HepG2 (cell line): ENCODE data around the gene STARD13. TPM values are rescaled to one million over a fixed set of nuclear protein-coding genes. Genes with fewer than 3 reads are reported as not detected.

ENCODE experiments used
- ATAC-seq: fragments of 200-7000 bp; cut with Tn5 transposase; 3 replicates; pipeline ENCODE4 v1.9.1; 2020; ENCODE audit warnings: mild to moderate bottlenecking, moderate library complexity
- BruUV-seq: library from RNA; stranded (reverse); fragments of 400-500 nt; replicated peaks from 2 replicates; lab custom pipeline; 2021; lab: Mats Ljungman, UMichigan
- CTCF ChIA-PET: fragments of 300-600 bp; formaldehyde crosslinking; extraction: SDS; loops from one replicate; lab custom pipeline; 2021; ENCODE audit warnings: low total read pairs, inconsistent platforms, low intra/inter-chr PET ratio; lab: Yijun Ruan, JAX
- POLR2A ChIA-PET: fragments of 350-600 bp; sonication (Branson Sonifier 250); formaldehyde crosslinking; loops from one replicate; lab custom pipeline; 2020; ENCODE audit warnings: antibody characterized with exemption, inconsistent platforms; lab: Yijun Ruan, JAX
- DNase-seq: peaks from one replicate; pipeline ENCODE4 v3.0.0-alpha.2; 2015; ENCODE audit warnings: low spot score
- FAIRE-seq: peaks from 3 replicates; lab custom pipeline; 2011; peaks lifted over from hg19 to GRCh38; lab: Jason Lieb, UNC
- H2AFZ ChIP-seq: one replicate; pipeline ENCODE4 v1.6.1; 2011; ENCODE audit warnings: low read length, inconsistent platforms
- H3K27ac ChIP-seq: fragments of 300-600 bp; 3 replicates; pipeline ENCODE4 v1.8.0; 2011; ENCODE audit warnings: mixed run types, mild to moderate bottlenecking, mixed read lengths, low read length, inconsistent platforms; ENCODE audit not compliant: insufficient read depth; ENCODE audit errors: extremely low read length
- H3K27me3 ChIP-seq, 2 experiments: fragments of 200-600 bp in 1 of 2; 2 replicates in 1 of 2; 3 replicates in 1 of 2; pipeline versions ENCODE4 v1.6.0 to v1.8.0; 2011; ENCODE audit warnings: low read length in 2 of 2, mild to moderate bottlenecking in 2 of 2, moderate library complexity in 2 of 2, inconsistent platforms in 1 of 2; ENCODE audit not compliant: insufficient read depth in 2 of 2, control insufficient read depth in 1 of 2
- H3K36me3 ChIP-seq, 2 experiments: fragments of 200-600 bp in 1 of 2; replicated peaks in 1 of 2; 2 replicates in 1 of 2; 3 replicates in 1 of 2; pipeline versions ENCODE4 v1.5.1 to v1.8.0; 2011; ENCODE audit warnings: low read length in 2 of 2, inconsistent platforms in 1 of 2; ENCODE audit not compliant: insufficient read depth in 2 of 2, control insufficient read depth in 1 of 2
- H3K4me1 ChIP-seq: 2 replicates; pipeline ENCODE4 v1.5.1; 2012; ENCODE audit warnings: low read length, inconsistent platforms; ENCODE audit not compliant: insufficient read depth
- H3K4me2 ChIP-seq: 2 replicates; pipeline ENCODE4 v1.6.0; 2011; ENCODE audit warnings: low read depth, low read length, inconsistent platforms
- H3K4me3 ChIP-seq, 3 experiments: fragments of 200-600 bp in 1 of 3; sonication (generic), shearing (Covaris generic) in 1 of 3; replicated peaks in 1 of 3; 2 replicates each; pipeline ENCODE4 v1.5.1; 2011 to 2016; ENCODE audit warnings: low read length in 3 of 3, inconsistent platforms in 2 of 3, low read depth in 2 of 3, mild to moderate bottlenecking in 2 of 3, control low read depth in 1 of 3, mixed read lengths in 1 of 3; ENCODE audit not compliant: insufficient read depth in 1 of 3
- H3K79me2 ChIP-seq: one replicate; pipeline ENCODE4 v1.6.1; 2011; ENCODE audit warnings: low read length, inconsistent platforms; ENCODE audit not compliant: insufficient read depth
- H3K9ac ChIP-seq: 2 replicates; pipeline ENCODE4 v1.6.0; 2011; ENCODE audit warnings: mild to moderate bottlenecking, low read depth, low read length, inconsistent platforms; ENCODE audit not compliant: insufficient read depth
- H3K9me3 ChIP-seq: 2 replicates; pipeline ENCODE4 v1.5.1; 2012; ENCODE audit warnings: mild to moderate bottlenecking, low read length
- H4K20me1 ChIP-seq: 2 replicates; pipeline ENCODE4 v1.6.0; 2011; ENCODE audit warnings: inconsistent platforms, mild to moderate bottlenecking, low read length, moderate library complexity; ENCODE audit not compliant: insufficient read depth
- ASH2L ChIP-seq: fragments of 300-600, 200-600 bp; sonication (generic); IDR thresholded peaks from 2 replicates; pipeline ENCODE4 v1.7.0; 2017; ENCODE audit warnings: low read depth, mild to moderate bottlenecking, moderate library complexity, mixed read lengths, low read length; ENCODE audit not compliant: insufficient read length
- FOXP4 ChIP-seq: sonication (generic); formaldehyde crosslinking; IDR thresholded peaks from 2 replicates; pipeline ENCODE4 v1.4.0; 2020; ENCODE audit warnings: missing genetic modification reagents
- IKZF1 ChIP-seq: fragments of 450-650 bp; IDR thresholded peaks from 2 replicates; pipeline ENCODE4 v1.7.1; 2016
- ISX ChIP-seq: sonication (generic); formaldehyde crosslinking; conservative IDR thresholded peaks from 2 replicates; pipeline ENCODE4 v1.5.0; 2020; ENCODE audit warnings: missing genetic modification reagents
- NR2F6 ChIP-seq, 2 experiments: IDR thresholded peaks; 2 replicates each; pipeline ENCODE4 v1.6.1; 2016; ENCODE audit warnings: antibody characterized with exemption in 1 of 2, mild to moderate bottlenecking in 1 of 2
- POLR2A ChIP-seq, 2 experiments: IDR thresholded peaks; 2 replicates each; pipeline ENCODE4 v1.6.1; 2011; ENCODE audit warnings: low read depth in 2 of 2, low read length in 2 of 2, mild to moderate bottlenecking in 1 of 2, moderate library complexity in 1 of 2; ENCODE audit not compliant: insufficient read depth in 1 of 2
- RXRB ChIP-seq: IDR thresholded peaks from 2 replicates; pipeline ENCODE4 v1.6.1; 2016; ENCODE audit warnings: borderline replicate concordance, missing genetic modification reagents, missing compliant biosample characterization
- TCF7 ChIP-seq: sonication (generic); IDR thresholded peaks from 2 replicates; pipeline ENCODE4 v1.6.1; 2016; ENCODE audit warnings: antibody characterized with exemption, low read depth
- TMF1 ChIP-seq: sonication (generic); formaldehyde crosslinking; IDR thresholded peaks from 2 replicates; pipeline ENCODE4 v1.8.1; 2022; ENCODE audit warnings: low read depth, missing genetic modification reagents
- ZNF335 ChIP-seq: sonication (generic); formaldehyde crosslinking; IDR thresholded peaks from 2 replicates; pipeline ENCODE4 v1.4.0; 2020; ENCODE audit warnings: missing genetic modification reagents
- ZNF512B ChIP-seq: sonication (generic); formaldehyde crosslinking; IDR thresholded peaks from 2 replicates; pipeline ENCODE4 v1.5.1; 2020; ENCODE audit warnings: missing genetic modification reagents, mild to moderate bottlenecking, borderline replicate concordance
- ZNF550 ChIP-seq: sonication (generic); formaldehyde crosslinking; IDR thresholded peaks from 2 replicates; pipeline ENCODE4 v1.4.0; 2020; ENCODE audit warnings: mild to moderate bottlenecking, missing genetic modification reagents, borderline replicate concordance
- ZNF556 ChIP-seq: sonication (generic); formaldehyde crosslinking; IDR thresholded peaks from 2 replicates; pipeline ENCODE4 v1.4.0; 2020; ENCODE audit warnings: mild to moderate bottlenecking, missing genetic modification reagents, borderline replicate concordance
- WGBS: methylation state at CpG from one replicate; pipeline ENCODE4 v1.1.6; 2017; ENCODE audit warnings: low lambda C conversion rate; 5-methylcytosine and 5-hydroxymethylcytosine counted together
- in situ Hi-C: cut with HindIII; loops from 2 replicates; pipeline ENCODE4 v1.10.0; 2017; ENCODE audit warnings: low pct_unique_long_range_greater_than_20kb; ENCODE audit not compliant: extremely low pct_ligation_motif_present
- intact Hi-C: fragments of 100-400 bp; cut with micrococcal nuclease; formaldehyde crosslinking; loops from one replicate; pipeline ENCODE4 v1.10.0; 2022; ENCODE audit not compliant: unreplicated experiment
- polyA plus RNA-seq, 8 experiments: library from polyadenylated mRNA; depleted of rRNA in 3 of 8; stranded (reverse) in 7 of 8; unstranded in 1 of 8; fragments of >200 nt; fragmentation: Illumina TruSeq in 4 of 8; extraction: Trizol in 4 of 8; gene quantifications; 2 replicates each; pipeline versions ENCODE4 v1.2.1 to v1.2.3, GENCODE V29; 2011 to 2016; ENCODE audit warnings: low read depth in 4 of 8, missing spikeins in 1 of 8, mixed read lengths in 1 of 8; ENCODE audit not compliant: insufficient read depth in 1 of 8
- total RNA-seq, 5 experiments: library from RNA; depleted of rRNA; stranded (reverse); fragments of >200 nt; fragmentation: Illumina TruSeq; extraction: Trizol; gene quantifications; 2 replicates each; pipeline ENCODE4 v1.2.3, GENCODE V29; 2016; ENCODE audit warnings: low read depth in 1 of 5
- TF ChIP-seq, protein P1 (sequence below): sonication (generic); formaldehyde crosslinking; conservative IDR thresholded peaks from 2 replicates; pipeline ENCODE4 v1.4.0; 2020; ENCODE audit warnings: mild to moderate bottlenecking, missing genetic modification reagents, moderate library complexity

STARD13 gene
- total and polyA plus RNA-seq, 2 of the 13 experiments (the other 11 are each of a cell fraction or from before 2014, with no cell fraction given): 12.8 to 14.3 TPM

DNA sequence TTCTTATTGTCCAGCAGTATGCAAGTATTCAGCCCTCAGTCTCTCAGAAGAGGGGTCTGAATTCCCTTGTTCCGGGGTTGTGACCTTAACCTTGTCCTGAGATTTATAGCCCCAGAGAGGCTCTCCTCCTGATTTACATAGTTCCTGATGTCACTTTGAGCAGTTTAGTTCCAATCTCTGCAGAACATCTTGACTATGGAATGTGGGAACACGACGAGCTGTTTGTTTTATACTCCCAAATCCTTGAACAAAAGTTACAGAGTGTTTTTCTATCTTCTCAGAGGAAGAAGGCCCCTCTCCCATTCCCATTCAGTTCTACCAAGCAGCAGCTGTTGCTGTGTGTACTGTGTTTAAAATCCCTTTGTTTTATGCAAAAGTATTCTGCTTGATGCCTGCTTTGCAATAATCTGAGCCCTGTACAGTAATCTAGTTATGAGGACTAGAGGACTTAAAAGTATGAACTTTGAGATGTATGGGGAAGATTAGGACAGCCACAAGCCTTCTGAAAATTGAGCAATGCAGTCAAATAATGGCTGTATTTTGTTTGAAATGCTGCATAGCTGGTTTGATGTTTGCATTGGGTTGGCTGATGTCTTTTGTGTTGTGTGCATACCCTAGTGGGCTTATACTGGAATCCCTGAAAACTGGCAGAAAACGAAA lies 194.7 kb downstream of the STARD13 start (continued):
- TF ChIP-seq, protein P1, sequence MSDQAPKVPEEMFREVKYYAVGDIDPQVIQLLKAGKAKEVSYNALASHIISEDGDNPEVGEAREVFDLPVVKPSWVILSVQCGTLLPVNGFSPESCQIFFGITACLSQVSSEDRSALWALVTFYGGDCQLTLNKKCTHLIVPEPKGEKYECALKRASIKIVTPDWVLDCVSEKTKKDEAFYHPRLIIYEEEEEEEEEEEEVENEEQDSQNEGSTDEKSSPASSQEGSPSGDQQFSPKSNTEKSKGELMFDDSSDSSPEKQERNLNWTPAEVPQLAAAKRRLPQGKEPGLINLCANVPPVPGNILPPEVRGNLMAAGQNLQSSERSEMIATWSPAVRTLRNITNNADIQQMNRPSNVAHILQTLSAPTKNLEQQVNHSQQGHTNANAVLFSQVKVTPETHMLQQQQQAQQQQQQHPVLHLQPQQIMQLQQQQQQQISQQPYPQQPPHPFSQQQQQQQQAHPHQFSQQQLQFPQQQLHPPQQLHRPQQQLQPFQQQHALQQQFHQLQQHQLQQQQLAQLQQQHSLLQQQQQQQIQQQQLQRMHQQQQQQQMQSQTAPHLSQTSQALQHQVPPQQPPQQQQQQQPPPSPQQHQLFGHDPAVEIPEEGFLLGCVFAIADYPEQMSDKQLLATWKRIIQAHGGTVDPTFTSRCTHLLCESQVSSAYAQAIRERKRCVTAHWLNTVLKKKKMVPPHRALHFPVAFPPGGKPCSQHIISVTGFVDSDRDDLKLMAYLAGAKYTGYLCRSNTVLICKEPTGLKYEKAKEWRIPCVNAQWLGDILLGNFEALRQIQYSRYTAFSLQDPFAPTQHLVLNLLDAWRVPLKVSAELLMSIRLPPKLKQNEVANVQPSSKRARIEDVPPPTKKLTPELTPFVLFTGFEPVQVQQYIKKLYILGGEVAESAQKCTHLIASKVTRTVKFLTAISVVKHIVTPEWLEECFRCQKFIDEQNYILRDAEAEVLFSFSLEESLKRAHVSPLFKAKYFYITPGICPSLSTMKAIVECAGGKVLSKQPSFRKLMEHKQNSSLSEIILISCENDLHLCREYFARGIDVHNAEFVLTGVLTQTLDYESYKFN (CRISPR knock-in tag): 0 out of 2 replicates have a peak, but pooled peaks have one; percentile 22
- TF ChIP-seq ASH2L (peak; percentile 49), RXRB (CRISPR knock-in tag) (peak; percentile 13; the same call in 1 of the 2 replicates), FOXP4 (0 out of 2 replicates have a peak, but pooled peaks have one; percentile 35), NR2F6 (IDR thresholded peaks at IDR 0.05) (0 out of 2 replicates have a peak, but pooled peaks have one; percentile 25), NR2F6 (CRISPR knock-in tag; IDR thresholded peaks at IDR 0.05) (no peak), IKZF1 (no peak)

DNA sequence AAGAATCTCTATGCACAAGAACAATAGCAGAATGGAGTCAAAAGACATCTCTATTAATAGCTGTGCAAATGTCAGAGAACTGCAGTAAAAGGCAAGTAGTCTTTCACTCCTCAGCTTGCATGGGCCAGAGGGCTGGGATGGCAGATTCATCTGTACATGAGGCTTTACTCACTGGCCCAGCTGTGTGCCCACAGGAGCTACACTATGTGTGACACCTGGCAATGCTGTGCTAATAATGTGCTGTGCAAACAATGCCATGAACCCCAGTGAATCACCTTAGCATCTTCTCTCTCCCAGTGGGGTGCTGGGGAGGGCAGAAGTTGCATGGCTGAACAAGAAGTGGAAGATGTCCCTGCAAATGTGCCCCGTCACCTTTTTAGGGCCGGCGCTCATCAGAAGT lies 196.2 kb downstream of the STARD13 start:
- Histone ChIP-seq H3K4me1 (peaks cover 27% of the 10 kb centered on the region), H4K20me1 (no peaks in the 10 kb centered on the region), H3K4me2 (no peak overlapping the region), H3K27ac (no peak overlapping the region), H3K9ac (no peak overlapping the region), H3K4me3 (no peak overlapping the region), H3K27me3 (no peaks in the 10 kb centered on the region), H2AFZ (no peak overlapping the region), H3K79me2 (no peaks in the 10 kb centered on the region), H3K36me3 (no peaks in the 10 kb centered on the region), H3K9me3 (no peaks in the 10 kb centered on the region)
- intact Hi-C loops: no loop called here
- no TSS peak for BruUV-seq
- FAIRE-seq (no peak), DNase-seq (no peak), ATAC-seq (no peak)
- ChIA-PET CTCF (no interaction called here), POLR2A (no interaction called here)
- in situ Hi-C loops: no loop called here
- WGBS: 100% methylated on average over 3 of the region's 3 CpGs
- TF ChIP-seq ZNF512B (no peak), TMF1 (CRISPR knock-in tag) (no peak), ZNF335 (no peak), POLR2A (IDR thresholded peaks at IDR 0.05; ENCODE audit: insufficient read depth in 1 of 2, low read depth in 2 of 2, low read length in 2 of 2) (no peak), ISX (CRISPR knock-in tag) (no peak), TCF7 (no peak), ZNF556 (CRISPR knock-in tag) (no peak), ZNF550 (CRISPR knock-in tag) (no peak)
